ENCODE results near the gene RAB1A. TPM values are rescaled to one million over a fixed set of nuclear protein-coding genes. Genes with fewer than 3 reads are reported as not detected.

The RAB1A gene
- total and polyA plus RNA-seq, 9 of the 15 experiments (the other 6 are each of a cell fraction or from before 2014, with no cell fraction given), result 43.8 to 163 (median 67.7) TPM

- TF ChIP-seq, protein P1, sequence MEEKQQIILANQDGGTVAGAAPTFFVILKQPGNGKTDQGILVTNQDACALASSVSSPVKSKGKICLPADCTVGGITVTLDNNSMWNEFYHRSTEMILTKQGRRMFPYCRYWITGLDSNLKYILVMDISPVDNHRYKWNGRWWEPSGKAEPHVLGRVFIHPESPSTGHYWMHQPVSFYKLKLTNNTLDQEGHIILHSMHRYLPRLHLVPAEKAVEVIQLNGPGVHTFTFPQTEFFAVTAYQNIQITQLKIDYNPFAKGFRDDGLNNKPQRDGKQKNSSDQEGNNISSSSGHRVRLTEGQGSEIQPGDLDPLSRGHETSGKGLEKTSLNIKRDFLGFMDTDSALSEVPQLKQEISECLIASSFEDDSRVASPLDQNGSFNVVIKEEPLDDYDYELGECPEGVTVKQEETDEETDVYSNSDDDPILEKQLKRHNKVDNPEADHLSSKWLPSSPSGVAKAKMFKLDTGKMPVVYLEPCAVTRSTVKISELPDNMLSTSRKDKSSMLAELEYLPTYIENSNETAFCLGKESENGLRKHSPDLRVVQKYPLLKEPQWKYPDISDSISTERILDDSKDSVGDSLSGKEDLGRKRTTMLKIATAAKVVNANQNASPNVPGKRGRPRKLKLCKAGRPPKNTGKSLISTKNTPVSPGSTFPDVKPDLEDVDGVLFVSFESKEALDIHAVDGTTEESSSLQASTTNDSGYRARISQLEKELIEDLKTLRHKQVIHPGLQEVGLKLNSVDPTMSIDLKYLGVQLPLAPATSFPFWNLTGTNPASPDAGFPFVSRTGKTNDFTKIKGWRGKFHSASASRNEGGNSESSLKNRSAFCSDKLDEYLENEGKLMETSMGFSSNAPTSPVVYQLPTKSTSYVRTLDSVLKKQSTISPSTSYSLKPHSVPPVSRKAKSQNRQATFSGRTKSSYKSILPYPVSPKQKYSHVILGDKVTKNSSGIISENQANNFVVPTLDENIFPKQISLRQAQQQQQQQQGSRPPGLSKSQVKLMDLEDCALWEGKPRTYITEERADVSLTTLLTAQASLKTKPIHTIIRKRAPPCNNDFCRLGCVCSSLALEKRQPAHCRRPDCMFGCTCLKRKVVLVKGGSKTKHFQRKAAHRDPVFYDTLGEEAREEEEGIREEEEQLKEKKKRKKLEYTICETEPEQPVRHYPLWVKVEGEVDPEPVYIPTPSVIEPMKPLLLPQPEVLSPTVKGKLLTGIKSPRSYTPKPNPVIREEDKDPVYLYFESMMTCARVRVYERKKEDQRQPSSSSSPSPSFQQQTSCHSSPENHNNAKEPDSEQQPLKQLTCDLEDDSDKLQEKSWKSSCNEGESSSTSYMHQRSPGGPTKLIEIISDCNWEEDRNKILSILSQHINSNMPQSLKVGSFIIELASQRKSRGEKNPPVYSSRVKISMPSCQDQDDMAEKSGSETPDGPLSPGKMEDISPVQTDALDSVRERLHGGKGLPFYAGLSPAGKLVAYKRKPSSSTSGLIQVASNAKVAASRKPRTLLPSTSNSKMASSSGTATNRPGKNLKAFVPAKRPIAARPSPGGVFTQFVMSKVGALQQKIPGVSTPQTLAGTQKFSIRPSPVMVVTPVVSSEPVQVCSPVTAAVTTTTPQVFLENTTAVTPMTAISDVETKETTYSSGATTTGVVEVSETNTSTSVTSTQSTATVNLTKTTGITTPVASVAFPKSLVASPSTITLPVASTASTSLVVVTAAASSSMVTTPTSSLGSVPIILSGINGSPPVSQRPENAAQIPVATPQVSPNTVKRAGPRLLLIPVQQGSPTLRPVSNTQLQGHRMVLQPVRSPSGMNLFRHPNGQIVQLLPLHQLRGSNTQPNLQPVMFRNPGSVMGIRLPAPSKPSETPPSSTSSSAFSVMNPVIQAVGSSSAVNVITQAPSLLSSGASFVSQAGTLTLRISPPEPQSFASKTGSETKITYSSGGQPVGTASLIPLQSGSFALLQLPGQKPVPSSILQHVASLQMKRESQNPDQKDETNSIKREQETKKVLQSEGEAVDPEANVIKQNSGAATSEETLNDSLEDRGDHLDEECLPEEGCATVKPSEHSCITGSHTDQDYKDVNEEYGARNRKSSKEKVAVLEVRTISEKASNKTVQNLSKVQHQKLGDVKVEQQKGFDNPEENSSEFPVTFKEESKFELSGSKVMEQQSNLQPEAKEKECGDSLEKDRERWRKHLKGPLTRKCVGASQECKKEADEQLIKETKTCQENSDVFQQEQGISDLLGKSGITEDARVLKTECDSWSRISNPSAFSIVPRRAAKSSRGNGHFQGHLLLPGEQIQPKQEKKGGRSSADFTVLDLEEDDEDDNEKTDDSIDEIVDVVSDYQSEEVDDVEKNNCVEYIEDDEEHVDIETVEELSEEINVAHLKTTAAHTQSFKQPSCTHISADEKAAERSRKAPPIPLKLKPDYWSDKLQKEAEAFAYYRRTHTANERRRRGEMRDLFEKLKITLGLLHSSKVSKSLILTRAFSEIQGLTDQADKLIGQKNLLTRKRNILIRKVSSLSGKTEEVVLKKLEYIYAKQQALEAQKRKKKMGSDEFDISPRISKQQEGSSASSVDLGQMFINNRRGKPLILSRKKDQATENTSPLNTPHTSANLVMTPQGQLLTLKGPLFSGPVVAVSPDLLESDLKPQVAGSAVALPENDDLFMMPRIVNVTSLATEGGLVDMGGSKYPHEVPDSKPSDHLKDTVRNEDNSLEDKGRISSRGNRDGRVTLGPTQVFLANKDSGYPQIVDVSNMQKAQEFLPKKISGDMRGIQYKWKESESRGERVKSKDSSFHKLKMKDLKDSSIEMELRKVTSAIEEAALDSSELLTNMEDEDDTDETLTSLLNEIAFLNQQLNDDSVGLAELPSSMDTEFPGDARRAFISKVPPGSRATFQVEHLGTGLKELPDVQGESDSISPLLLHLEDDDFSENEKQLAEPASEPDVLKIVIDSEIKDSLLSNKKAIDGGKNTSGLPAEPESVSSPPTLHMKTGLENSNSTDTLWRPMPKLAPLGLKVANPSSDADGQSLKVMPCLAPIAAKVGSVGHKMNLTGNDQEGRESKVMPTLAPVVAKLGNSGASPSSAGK (IDR thresholded peaks at IDR 0.05), result peak; percentile 30
- TF ChIP-seq, protein P2, sequence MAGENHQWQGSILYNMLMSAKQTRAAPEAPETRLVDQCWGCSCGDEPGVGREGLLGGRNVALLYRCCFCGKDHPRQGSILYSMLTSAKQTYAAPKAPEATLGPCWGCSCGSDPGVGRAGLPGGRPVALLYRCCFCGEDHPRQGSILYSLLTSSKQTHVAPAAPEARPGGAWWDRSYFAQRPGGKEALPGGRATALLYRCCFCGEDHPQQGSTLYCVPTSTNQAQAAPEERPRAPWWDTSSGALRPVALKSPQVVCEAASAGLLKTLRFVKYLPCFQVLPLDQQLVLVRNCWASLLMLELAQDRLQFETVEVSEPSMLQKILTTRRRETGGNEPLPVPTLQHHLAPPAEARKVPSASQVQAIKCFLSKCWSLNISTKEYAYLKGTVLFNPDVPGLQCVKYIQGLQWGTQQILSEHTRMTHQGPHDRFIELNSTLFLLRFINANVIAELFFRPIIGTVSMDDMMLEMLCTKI (IDR thresholded peaks at IDR 0.05; ENCODE audit: partially characterized antibody), result no peak
- TF ChIP-seq, protein P3, sequence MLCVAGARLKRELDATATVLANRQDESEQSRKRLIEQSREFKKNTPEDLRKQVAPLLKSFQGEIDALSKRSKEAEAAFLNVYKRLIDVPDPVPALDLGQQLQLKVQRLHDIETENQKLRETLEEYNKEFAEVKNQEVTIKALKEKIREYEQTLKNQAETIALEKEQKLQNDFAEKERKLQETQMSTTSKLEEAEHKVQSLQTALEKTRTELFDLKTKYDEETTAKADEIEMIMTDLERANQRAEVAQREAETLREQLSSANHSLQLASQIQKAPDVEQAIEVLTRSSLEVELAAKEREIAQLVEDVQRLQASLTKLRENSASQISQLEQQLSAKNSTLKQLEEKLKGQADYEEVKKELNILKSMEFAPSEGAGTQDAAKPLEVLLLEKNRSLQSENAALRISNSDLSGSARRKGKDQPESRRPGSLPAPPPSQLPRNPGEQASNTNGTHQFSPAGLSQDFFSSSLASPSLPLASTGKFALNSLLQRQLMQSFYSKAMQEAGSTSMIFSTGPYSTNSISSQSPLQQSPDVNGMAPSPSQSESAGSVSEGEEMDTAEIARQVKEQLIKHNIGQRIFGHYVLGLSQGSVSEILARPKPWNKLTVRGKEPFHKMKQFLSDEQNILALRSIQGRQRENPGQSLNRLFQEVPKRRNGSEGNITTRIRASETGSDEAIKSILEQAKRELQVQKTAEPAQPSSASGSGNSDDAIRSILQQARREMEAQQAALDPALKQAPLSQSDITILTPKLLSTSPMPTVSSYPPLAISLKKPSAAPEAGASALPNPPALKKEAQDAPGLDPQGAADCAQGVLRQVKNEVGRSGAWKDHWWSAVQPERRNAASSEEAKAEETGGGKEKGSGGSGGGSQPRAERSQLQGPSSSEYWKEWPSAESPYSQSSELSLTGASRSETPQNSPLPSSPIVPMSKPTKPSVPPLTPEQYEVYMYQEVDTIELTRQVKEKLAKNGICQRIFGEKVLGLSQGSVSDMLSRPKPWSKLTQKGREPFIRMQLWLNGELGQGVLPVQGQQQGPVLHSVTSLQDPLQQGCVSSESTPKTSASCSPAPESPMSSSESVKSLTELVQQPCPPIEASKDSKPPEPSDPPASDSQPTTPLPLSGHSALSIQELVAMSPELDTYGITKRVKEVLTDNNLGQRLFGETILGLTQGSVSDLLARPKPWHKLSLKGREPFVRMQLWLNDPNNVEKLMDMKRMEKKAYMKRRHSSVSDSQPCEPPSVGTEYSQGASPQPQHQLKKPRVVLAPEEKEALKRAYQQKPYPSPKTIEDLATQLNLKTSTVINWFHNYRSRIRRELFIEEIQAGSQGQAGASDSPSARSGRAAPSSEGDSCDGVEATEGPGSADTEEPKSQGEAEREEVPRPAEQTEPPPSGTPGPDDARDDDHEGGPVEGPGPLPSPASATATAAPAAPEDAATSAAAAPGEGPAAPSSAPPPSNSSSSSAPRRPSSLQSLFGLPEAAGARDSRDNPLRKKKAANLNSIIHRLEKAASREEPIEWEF (CRISPR knock-in tag; IDR thresholded peaks at IDR 0.05), result no peak
- TF ChIP-seq ELF1 (tag; IDR thresholded peaks at IDR 0.05), result no peak
- no peak for TF ChIP-seq NFXL1 (CRISPR knock-in tag; IDR thresholded peaks at IDR 0.05)
- TF ChIP-seq MCM5 (IDR thresholded peaks at IDR 0.05; ENCODE audit: low read depth), result no peak
- TF ChIP-seq ZNF165 (CRISPR knock-in tag; IDR thresholded peaks at IDR 0.05; ENCODE audit: borderline replicate concordance), result no peak
- no peak for TF ChIP-seq FIP1L1 (IDR thresholded peaks at IDR 0.05; ENCODE audit: low read depth, low read length, poor library complexity, severe bottlenecking)
Measured at GRCh38 chr2:65056215-65057053, 73.5 kb downstream of the RAB1A start, which contains the start of gene CEP68 (continued).

Data from K562 (cell line).